ENCODE results near the gene ANTXR2. TPM values are rescaled to one million over a fixed set of nuclear protein-coding genes. Genes with fewer than 3 reads are reported as not detected.

Gene ANTXR2
- polyA plus RNA-seq, 3 donors: 4.6 to 49.3 (median 45.7) TPM

GRCh38 chr4:79964020-79964399 lies 109.0 kb downstream of the ANTXR2 start:
- no peak overlapping the region for H3K27ac ChIP-seq (ENCODE audit: low read depth, low read length)

GRCh38 chr4:79959652-79960051 lies 113.4 kb downstream of the ANTXR2 start:
- 88 to 97% (median 93%) methylated on average over 7 of the region's 7 CpGs for WGBS, 3 donors
- no peak overlapping the region for H3K27ac ChIP-seq (ENCODE audit: low read depth, low read length)

More at GRCh38 chr4:79964020-79964399, 109.0 kb downstream of the ANTXR2 start:
- WGBS, 3 donors: 89 to 92% (median 91%) methylated on average over 8 of the region's 8 CpGs

- 47 to 56% (median 54%) methylated on average over 5 of the region's 5 CpGs for WGBS, 3 donors
These were observed 114.4 kb downstream of the ANTXR2 start for GRCh38 chr4:79958466-79959264.

GRCh38 chr4:79949178-79949577 lies 123.9 kb downstream of the ANTXR2 start:
- no peak overlapping the region for H3K27ac ChIP-seq (ENCODE audit: low read depth, low read length)
- WGBS, 3 donors: 92 to 99% (median 96%) methylated on average over 2 of the region's 2 CpGs

More at GRCh38 chr4:79958466-79959264, 114.4 kb downstream of the ANTXR2 start:
- H3K27ac ChIP-seq (ENCODE audit: low read depth, low read length): no peak overlapping the region

- H3K27ac ChIP-seq (ENCODE audit: low read depth, low read length): no peak overlapping the region
These were observed 124.3 kb downstream of the ANTXR2 start for GRCh38 chr4:79948739-79949138.

GRCh38 chr4:79948261-79948660 lies 124.8 kb downstream of the ANTXR2 start:
- 78 to 80% (median 78%) methylated on average over 3 of the region's 3 CpGs for WGBS, 3 donors
- no peak overlapping the region for H3K27ac ChIP-seq (ENCODE audit: low read depth, low read length)

GRCh38 chr4:79947386-79947785 lies 125.6 kb downstream of the ANTXR2 start:
- no peak overlapping the region for H3K27ac ChIP-seq (ENCODE audit: low read depth, low read length)
- whole genome bisulfite sequencing, 3 donors: 97% methylated on average over 1 of the region's 1 CpG

GRCh38 chr4:79935274-79935673 lies 137.8 kb downstream of the ANTXR2 start:
- no peak overlapping the region for H3K27ac ChIP-seq (ENCODE audit: low read depth, low read length)
- 65 to 99% (median 82%) methylated on average over 1 of the region's 1 CpG for WGBS, 3 donors

GRCh38 chr4:79934660-79935059 lies 138.4 kb downstream of the ANTXR2 start:
- H3K27ac ChIP-seq (ENCODE audit: low read depth, low read length): no peak overlapping the region
- 92 to 98% (median 97%) methylated on average over 2 of the region's 2 CpGs for WGBS, 3 donors

- 62 to 79% (median 75%) methylated on average over 1 of the region's 1 CpG for whole genome bisulfite sequencing, 3 donors
- H3K27ac ChIP-seq (ENCODE audit: low read depth, low read length): no peak overlapping the region
These were observed 145.1 kb downstream of the ANTXR2 start for GRCh38 chr4:79927931-79928330.

- no peak overlapping the region for H3K27ac ChIP-seq (ENCODE audit: low read depth, low read length)
- 63 to 90% (median 64%) methylated on average over 2 of the region's 2 CpGs for WGBS, 3 donors
These were observed 149.7 kb downstream of the ANTXR2 start for GRCh38 chr4:79923281-79923680.

- WGBS, 3 donors: 92 to 97% (median 96%) methylated on average over 1 of the region's 1 CpG
- H3K27ac ChIP-seq (ENCODE audit: low read depth, low read length): no peak overlapping the region
These were observed 151.0 kb downstream of the ANTXR2 start for GRCh38 chr4:79922011-79922410.

GRCh38 chr4:79920163-79920853 lies 152.7 kb downstream of the ANTXR2 start:
- whole genome bisulfite sequencing, 3 donors: 43 to 91% (median 56%) methylated on average over 3 of the region's 3 CpGs
- H3K27ac ChIP-seq (ENCODE audit: low read depth, low read length): no peak overlapping the region

GRCh38 chr4:79918292-79918691 lies 154.7 kb downstream of the ANTXR2 start:
- WGBS, 3 donors: 62 to 99% (median 82%) methylated on average over 3 of the region's 3 CpGs

GRCh38 chr4:79917246-79917645 lies 155.8 kb downstream of the ANTXR2 start:
- WGBS, 3 donors: 95 to 100% (median 98%) methylated on average over 1 of the region's 1 CpG
- H3K27ac ChIP-seq (ENCODE audit: low read depth, low read length): no peak overlapping the region

More at GRCh38 chr4:79918292-79918691, 154.7 kb downstream of the ANTXR2 start:
- H3K27ac ChIP-seq (ENCODE audit: low read depth, low read length): no peak overlapping the region

GRCh38 chr4:79915246-79915645 lies 157.8 kb downstream of the ANTXR2 start:
- WGBS, 3 donors: 78 to 86% (median 85%) methylated on average over 3 of the region's 3 CpGs
- H3K27ac ChIP-seq (ENCODE audit: low read depth, low read length): no peak overlapping the region

GRCh38 chr4:79913581-79913980 lies 159.4 kb downstream of the ANTXR2 start:
- WGBS, 3 donors: 19 to 22% (median 20%) methylated on average over 1 of the region's 1 CpG
- no peak overlapping the region for H3K27ac ChIP-seq (ENCODE audit: low read depth, low read length)

- H3K27ac ChIP-seq (ENCODE audit: low read depth, low read length): no peak overlapping the region
- WGBS, 3 donors: 53 to 79% (median 56%) methylated on average over 2 of the region's 2 CpGs
These were observed 166.0 kb downstream of the ANTXR2 start for GRCh38 chr4:79907001-79907400.

GRCh38 chr4:79906303-79906702 lies 166.7 kb downstream of the ANTXR2 start:
- WGBS, 3 donors: 69 to 95% (median 87%) methylated on average over 5 of the region's 5 CpGs
- no peak overlapping the region for H3K27ac ChIP-seq (ENCODE audit: low read depth, low read length)

- H3K27ac ChIP-seq (ENCODE audit: low read depth, low read length): no peak overlapping the region
These were observed 167.8 kb downstream of the ANTXR2 start for GRCh38 chr4:79905212-79905611.

All from adipose tissue (tissue), 3 donors.